Fibroblast of skin of left biceps (primary cell): ENCODE measurements around the gene AMPD3.

Experiments
- DNase-seq, 2 experiments: peaks; one replicate each; pipeline ENCODE4 v3.0.0-alpha.2; 2013; ENCODE audit warnings: low read depth in 2 of 2

AMPD3 gene

GRCh38 chr11:10503221-10503620, 48.2 kb downstream of the AMPD3 start:
- DNase-seq: no peak

DNA sequence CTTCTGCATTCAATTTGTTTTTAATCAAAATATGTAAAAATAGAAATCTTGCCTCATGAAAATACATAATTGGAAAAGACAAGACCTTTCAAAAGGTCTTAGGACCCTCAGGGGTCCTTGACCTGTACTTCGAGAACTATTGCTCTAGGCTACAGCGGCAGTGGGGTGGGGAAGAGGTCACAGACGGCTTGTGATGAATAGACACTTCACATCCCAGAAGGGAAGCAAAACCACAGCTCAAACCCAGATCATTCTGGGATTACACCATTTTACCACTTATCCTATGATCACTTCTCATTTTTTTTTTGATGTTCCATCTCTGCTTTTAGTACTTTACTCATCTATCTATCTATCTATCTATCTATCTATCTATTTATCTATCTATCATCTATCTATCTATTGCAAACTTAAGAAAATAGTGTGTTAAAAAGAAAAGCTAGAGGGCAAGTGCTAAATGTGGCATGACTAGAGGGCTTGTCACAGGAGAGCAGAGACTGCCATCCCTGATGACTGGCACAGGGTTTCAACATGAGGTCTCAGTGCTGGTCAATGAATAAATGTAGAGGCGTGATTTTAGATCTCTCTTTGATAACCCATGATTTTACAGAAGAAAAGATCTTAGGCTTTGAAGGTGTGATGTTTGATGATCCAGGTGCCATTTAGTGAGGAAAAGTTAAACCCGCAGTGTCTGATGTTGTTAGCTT, 48.9 kb downstream of the AMPD3 start:
- no peak for DNase-seq

DNA sequence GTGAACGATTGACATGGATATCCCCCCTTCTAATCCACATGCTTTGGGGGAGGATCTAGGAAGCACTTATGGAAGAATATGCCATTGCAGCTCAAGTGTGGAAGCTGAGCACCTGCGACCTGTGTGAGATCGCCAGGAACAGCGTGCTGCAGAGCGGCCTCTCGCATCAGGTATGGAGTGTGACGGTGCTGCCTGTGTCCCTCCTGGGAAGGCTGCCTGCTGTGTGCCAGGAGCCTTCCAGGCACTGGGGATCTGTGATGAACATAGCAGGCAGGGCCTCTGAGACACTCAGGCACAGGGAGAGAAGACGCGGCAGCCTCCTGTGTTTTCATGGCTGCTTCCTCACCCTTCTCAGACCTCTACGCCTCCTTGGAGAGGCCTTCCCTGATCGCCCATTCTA, 49.4 kb downstream of the AMPD3 start:
- no peak for DNase-seq

- no peak for DNase-seq
These were observed 50.4 kb downstream of the AMPD3 start for GRCh38 chr11:10505278-10506007.

GRCh38 chr11:10506008-10506370, 50.9 kb downstream of the AMPD3 start:
- DNase-seq: no peak

DNA sequence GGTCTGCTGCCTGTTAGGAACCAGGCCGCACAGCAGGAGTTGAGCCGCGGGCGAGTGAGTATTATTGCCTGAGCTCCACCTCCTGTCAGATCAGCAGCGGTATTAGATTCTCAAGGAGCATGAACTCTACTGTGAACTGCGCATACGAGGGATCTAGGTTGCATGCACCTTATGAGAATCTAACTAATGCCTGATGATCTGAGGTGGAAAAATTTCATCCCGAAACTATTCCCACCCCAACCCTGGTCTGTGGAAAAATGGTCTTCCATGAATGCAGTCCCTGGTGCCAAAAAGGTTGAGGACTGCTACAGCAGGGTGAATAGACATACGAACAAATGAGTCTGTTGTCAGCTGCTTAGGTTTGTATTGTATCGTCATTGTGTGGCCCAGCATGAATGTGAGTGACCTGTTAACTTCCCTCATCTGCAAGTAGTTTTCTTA, 56.1 kb downstream of the AMPD3 start:
- DNase-seq: no peak

- no peak for DNase-seq
These were observed 59.1 kb downstream of the AMPD3 start for GRCh38 chr11:10514202-10514601.

DNA sequence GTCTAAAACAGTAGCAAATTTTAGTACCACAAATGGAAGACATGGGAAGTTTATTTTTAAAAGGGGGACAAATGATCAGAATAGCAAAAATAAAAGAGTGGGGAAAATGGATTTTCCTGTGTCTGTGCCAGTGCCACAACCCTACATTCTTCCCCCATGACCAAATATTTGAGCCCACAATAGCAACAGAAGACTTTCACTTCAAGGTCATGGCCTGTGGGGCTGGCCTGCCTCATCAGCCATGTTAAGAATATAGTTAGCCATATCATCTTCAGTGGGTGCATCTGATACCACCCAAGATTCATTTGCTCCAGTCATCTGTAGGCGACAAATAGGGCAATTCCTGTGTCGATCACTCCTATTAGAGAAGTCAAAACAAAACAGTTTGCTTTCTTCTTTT, 59.6 kb downstream of the AMPD3 start:
- no peak for DNase-seq

- DNase-seq: no peak
These were observed 60.4 kb downstream of the AMPD3 start for GRCh38 chr11:10515418-10515817.

DNA sequence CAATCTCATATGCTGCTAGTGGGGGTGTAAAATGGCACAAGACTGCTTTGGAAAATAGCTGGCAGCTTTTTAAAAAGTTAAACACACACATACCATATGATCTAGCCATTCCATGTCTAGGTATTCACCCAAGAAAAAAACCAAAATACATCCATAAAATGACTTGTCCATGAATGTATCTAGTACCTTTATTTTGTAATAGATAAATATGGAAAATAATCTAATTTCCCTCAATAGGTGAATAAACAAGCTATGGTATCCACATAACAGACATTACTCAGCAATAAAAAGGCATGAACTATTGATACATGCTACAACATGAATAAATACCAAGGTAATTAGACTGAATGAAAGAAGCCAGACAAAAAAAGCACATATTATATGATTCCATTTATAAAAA, 63.1 kb downstream of the AMPD3 start:
- DNase-seq: no peak

DNA sequence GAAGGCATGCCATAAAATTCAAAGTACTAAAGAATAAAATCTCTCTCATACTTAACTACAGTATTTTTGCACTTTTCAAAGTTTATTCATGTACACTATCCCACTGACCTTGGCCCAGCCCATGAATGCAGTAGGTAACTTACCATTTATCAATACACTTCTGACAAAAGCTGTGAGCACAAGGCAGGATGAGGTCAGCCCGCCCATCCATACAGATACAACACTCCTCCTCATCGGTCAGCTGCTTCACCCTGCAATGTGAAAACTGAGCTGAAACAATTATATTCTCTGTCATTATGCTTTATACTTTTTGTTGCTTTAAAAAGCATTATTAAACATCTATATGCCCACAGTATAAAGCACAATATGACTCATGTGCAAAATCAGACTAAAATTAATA, 63.8 kb downstream of the AMPD3 start:
- no peak for DNase-seq

DNA sequence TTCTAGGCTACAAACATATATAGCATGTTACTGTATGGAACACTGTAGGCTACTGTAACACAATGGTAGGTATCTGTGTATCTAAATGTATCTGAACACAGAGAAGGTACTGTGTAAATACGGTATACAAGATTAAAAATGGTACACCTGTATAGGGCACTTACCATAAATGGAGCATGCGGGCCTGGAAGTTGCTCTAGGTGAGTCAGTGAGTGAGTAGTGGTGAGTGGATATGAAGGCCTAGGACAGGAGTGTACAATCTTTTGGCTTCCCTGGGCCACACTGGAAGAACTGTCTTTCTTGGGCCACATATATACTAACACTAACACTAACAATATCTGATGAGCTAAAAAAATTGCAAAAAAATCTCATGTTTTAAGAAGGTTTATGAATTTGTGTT, 64.6 kb downstream of the AMPD3 start:
- DNase-seq: no peak

- no peak for DNase-seq
These were observed 65.5 kb downstream of the AMPD3 start for GRCh38 chr11:10520562-10520961.

GRCh38 chr11:10522276-10522675, 67.2 kb downstream of the AMPD3 start:
- DNase-seq: no peak

- no peak for DNase-seq
These were observed 67.9 kb downstream of the AMPD3 start for GRCh38 chr11:10522921-10523320.

DNA sequence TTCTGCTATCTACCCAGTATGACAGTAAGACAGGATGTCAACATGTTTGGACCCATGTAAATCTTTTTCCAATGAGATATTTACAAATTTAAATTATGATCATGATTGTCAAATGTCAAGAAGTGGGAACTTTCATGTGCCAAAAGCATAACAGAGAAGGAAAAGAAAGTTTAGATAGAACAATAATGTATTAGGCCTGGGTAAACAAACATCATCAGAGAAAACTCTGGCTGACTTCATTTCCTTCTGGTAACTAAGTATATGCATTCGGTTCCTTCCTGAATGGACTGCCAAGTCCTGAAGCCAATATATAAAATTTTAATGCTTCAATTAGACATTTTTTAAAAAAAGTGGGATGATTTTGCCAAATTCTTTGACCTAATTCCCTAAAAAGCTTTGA, 69.4 kb downstream of the AMPD3 start:
- DNase-seq: no peak

GRCh38 chr11:10526974-10527918, 72.2 kb downstream of the AMPD3 start:
- DNase-seq: no peak

DNA sequence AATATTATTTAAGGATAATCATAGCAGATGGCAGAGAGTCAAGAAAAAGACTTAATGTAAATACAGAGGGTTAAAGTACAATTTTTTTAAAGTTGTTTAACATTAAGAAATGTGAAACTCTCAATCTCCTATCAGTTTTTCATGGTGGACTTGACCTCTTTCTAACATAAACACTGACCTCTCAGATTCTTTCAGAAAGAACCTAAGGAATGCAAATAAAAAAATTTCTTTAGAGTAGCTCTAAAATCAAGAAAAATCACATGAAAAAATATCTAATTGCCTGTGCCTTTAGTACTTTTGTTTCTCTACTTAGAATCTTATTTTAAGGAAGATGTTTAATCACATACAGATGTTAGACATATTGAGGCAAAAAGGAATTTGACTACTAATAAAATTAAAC, 73.1 kb downstream of the AMPD3 start:
- DNase-seq: no peak

DNA sequence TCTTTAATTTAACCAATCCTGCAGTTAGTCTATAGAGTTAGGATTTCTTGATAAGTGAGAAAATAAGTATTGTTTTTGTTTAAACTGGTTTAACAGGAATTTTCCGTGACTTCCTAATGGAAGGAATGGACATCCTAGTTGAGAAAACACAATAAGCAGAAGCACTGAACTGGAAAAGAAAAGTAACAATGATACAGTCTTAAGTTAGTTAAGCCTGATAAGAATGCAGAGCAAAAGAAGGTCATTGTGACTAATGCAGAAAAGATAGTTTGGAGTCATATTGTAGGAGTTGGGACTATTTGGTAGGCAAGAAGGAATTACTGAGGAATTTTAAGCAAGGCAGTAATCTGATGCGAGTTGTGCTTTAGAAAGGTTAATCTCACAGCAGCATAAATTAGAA, 74.2 kb downstream of the AMPD3 start:
- DNase-seq: no peak

DNA sequence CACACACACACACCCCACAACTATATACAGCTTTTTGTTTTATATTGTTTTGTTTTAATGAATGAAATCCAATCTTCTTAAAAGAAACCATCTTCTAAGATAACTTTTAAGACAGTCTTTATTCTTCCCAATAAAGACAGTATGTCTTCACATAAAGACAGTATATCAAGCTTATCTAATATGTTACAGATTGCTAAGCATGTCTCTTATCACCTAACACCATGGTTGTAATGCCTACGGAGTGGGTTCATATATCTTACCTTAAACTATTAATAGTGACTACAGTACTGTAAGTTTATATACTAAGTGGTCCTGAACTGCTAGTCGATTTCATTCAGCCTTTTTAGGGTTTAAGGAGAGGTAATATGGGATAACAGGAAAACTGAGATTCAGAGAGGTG, 77.5 kb downstream of the AMPD3 start:
- no peak for DNase-seq

GRCh38 chr11:10533323-10533722, 78.3 kb downstream of the AMPD3 start:
- DNase-seq: no peak

GRCh38 chr11:10534316-10534715, 79.3 kb downstream of the AMPD3 start:
- DNase-seq: no peak

DNA sequence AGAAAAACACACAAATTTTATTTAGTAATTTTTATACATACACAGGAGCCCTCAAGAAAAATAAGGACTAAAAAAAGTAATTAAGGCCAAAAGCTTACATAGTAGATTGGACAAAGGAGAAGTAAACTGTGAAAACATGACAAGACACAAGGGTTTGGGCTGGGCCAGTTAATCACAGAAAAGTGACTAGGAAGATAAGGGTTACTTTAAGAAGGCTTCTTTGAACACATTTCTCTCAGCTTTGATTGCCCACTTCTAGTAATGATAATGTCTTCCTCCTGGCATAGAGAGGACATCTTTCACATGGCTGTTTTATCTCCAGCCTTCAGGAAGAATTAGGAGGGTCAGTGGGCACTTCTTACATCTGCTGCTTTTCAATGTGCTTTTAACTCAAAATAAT, 82.5 kb downstream of the AMPD3 start:
- DNase-seq: no peak
